Mucosa of descending colon (tissue), 3 donors: ENCODE data around the gene PCDHGA12. TPM values are rescaled to one million over a fixed set of nuclear protein-coding genes. Genes with fewer than 3 reads are reported as not detected.

ENCODE experiments used
- ATAC-seq: fragments of 200-7000 bp; cut with Tn5 transposase; one replicate; pipeline ENCODE4 v1.9.1; 2020; ENCODE audit warnings: mild to moderate bottlenecking, moderate library complexity
- DNase-seq, 3 donors: peaks; one replicate each; pipeline ENCODE4 v3.0.0-alpha.2; 2020
- H3K36me3 ChIP-seq: fragments of 200-600 bp; one replicate; pipeline ENCODE4 v1.8.0; 2021; ENCODE audit warnings: low read depth, mild to moderate bottlenecking
- H3K4me1 ChIP-seq: fragments of 200-600 bp; one replicate; pipeline ENCODE4 v1.8.0; 2021; ENCODE audit warnings: low read depth, mild to moderate bottlenecking
- H3K4me3 ChIP-seq: fragments of 200-600 bp; one replicate; pipeline ENCODE4 v1.8.0; 2021; ENCODE audit warnings: mild to moderate bottlenecking
- H3K9me3 ChIP-seq: fragments of 200-600 bp; one replicate; pipeline ENCODE4 v1.8.0; 2021; ENCODE audit warnings: mild to moderate bottlenecking
- CTCF ChIP-seq: fragments of 200-600 bp; IDR thresholded peaks from one replicate; pipeline ENCODE4 v1.8.0; 2022; ENCODE audit warnings: antibody characterized with exemption, mild to moderate bottlenecking
- intact Hi-C, 2 donors: fragments of 100-400 bp; cut with DNase I in 1 of 2; cut with micrococcal nuclease in 1 of 2; formaldehyde crosslinking; loops; one replicate each; pipeline versions ENCODE4 v1.11.0 to v1.11.1; 2022; cut with DNase I, micrococcal nuclease
- total RNA-seq, 3 donors: library from RNA; stranded (reverse); fragmentation: NEBNext Ultra II Directional in 2 of 3; extraction: Animal tissue kit (Norgen Biotek cat#: 25700) in 2 of 3; gene quantifications; one replicate each; pipeline versions ENCODE4 v1.2.1 to v1.2.4, GENCODE V29; 2021 to 2023
- donor health status: DM: no; HTN: no; CAD: no; lungs with moderate emphysema.
- donor health status: DM: no; HTN: no; CAD: no.
- donor health status: DM: no; HTN: yes; CAD: no.

Gene PCDHGA12
- total RNA-seq, 3 donors from 2014 or later: 2.6 to 5.5 (median 3.0) TPM

- intact Hi-C loops: no loop called here
- peak; percentile 85 to 91 (median 90) for DNase-seq
- no peaks in the 10 kb centered on the region for H3K36me3 ChIP-seq
- peak within 1 kb of the TSS; percentile 28 for H3K4me3 ChIP-seq
- peaks cover 10% of the 10 kb centered on the region for H3K4me1 ChIP-seq
- peak; percentile 97 for ATAC-seq
- H3K9me3 ChIP-seq: no peaks in the 10 kb centered on the region
- no peak for TF ChIP-seq CTCF
Observed at GRCh38 chr5:141475625-141476131, 45.4 kb downstream of the PCDHGA12 start, which contains the start of gene PCDHGC3. PCDHGC3 (plus strand) TSS chr5:141475966; CDS start chr5:141476117, 151 bp downstream.

- Histone ChIP-seq H3K9me3 (no peaks in the 10 kb centered on the region), H3K4me1 (peaks cover 10% of the 10 kb centered on the region), H3K4me3 (peak overlapping the region; percentile 28), H3K36me3 (no peaks in the 10 kb centered on the region)
- peak; percentile 65 to 80 (median 72) for DNase-seq
- ATAC-seq: peak; percentile 66
- intact Hi-C loops: no loop called here
- no peak for TF ChIP-seq CTCF
Observed at GRCh38 chr5:141476132-141476911, 46.0 kb downstream of the PCDHGA12 start.

GRCh38 chr5:141477044-141477575 lies 46.8 kb downstream of the PCDHGA12 start:
- no peak for TF ChIP-seq CTCF
- intact Hi-C loops: no loop called here
- Histone ChIP-seq H3K9me3 (no peaks in the 10 kb centered on the region), H3K36me3 (no peaks in the 10 kb centered on the region), H3K4me1 (peaks cover 10% of the 10 kb centered on the region), H3K4me3 (no peak overlapping the region)
- ATAC-seq (no peak), DNase-seq (no peak)

- Histone ChIP-seq H3K4me1 (peaks cover 10% of the 10 kb centered on the region), H3K9me3 (no peaks in the 10 kb centered on the region), H3K4me3 (no peak overlapping the region), H3K36me3 (no peaks in the 10 kb centered on the region)
- DNase-seq: no peak
- intact Hi-C loops: no loop called here
- TF ChIP-seq CTCF: no peak
- ATAC-seq: no peak
Observed at GRCh38 chr5:141477815-141478214, 47.5 kb downstream of the PCDHGA12 start.

- Histone ChIP-seq H3K4me1 (peaks cover 10% of the 10 kb centered on the region), H3K36me3 (no peaks in the 10 kb centered on the region), H3K4me3 (no peak overlapping the region), H3K9me3 (no peaks in the 10 kb centered on the region)
- TF ChIP-seq CTCF: peak; percentile 42
- DNase-seq: peak; percentile 88 to 92 (median 90)
- intact Hi-C loops: no loop called here
- ATAC-seq: peak; percentile 75
Observed at GRCh38 chr5:141478321-141478945, 48.1 kb downstream of the PCDHGA12 start.
